ENCODE measurements around the gene ARHGEF3.
"Not testable (repeated sequence)": the region's sequence is repeated elsewhere in the genome, so short reads cannot be mapped to it uniquely, and the experiment has no call there.

ARHGEF3 gene

DNA sequence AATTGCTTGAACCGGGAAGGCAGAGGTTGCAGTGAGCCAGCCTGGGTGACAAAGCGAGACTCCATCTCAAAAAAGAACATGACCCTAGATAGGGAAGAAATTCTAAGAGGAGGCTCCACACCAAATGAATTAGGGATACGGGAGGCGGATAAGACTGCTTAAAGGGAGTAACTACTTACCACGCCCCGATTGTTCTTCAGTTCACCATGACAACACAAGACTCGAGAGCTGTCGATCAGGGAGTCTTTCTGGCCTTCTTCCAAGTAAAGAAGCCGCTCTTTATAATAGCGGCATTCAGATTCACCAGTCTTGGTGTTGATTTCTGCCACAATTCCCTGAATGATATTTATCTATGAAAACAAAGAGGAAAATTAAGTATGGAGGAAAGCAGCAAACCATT lies 64.7 kb downstream of the ARHGEF3 start:
- DNase-seq (ENCODE audit: low spot score), result no peak

DNA sequence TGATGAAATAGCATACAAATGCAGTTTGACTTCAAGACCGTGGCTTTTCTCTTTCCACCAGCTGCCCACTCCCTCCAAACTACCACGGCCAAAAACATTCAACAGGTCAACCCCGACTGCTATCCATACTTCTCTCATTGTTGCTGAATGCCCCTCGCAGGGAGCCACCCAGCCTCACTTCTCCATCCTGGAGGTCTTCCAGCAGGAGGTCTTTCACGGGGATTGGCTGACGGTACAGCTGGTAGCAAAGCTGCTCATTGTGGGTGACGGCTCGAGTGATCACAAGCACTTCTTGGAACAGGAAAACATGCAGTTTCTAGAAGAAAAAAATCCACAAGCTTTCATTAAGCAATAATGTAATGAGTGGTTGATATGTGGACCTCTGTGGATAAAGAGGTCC lies 69.6 kb downstream of the ARHGEF3 start:
- no peak for DNase-seq (ENCODE audit: low spot score)

DNA sequence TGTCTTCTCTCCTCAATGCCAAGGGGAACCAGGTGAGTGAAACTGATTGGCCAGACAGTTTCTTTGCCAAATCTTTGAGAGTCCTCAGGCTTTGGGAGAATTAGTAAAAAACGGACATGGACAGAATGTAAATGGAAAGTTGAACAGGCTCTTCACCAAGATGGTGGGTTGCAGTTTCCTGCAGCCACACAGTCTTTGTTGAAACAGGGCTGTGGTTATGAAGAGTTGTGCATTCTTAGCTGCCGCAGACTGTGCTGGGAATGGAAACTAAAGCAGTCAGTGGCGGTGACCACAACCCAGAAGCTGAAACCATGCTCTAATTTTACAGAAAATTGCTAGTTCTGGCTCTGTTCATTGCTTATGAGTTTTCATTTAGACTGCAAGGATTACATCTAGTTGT lies 76.6 kb downstream of the ARHGEF3 start:
- DNase-seq (ENCODE audit: low spot score), result no peak

DNA sequence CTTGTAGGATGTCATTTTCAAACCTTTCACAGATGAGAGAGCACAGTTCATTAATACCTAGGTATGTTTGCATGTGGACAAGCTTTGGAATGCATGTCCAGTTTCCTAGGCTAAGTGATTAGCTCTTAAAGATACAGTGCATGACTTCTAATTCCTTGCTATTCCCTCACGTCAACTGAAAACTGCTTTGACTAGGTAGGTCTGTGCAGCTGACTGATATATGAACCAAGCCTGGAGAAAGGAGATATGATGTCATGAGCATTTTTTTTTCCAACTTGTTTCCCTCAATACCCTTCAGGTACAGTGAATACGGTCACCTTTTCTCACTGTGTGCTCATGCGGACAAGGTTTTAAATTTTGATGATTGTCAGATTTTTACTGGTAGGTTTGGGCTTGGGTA lies 77.1 kb downstream of the ARHGEF3 start:
- DNase-seq (ENCODE audit: low spot score), result no peak

DNA sequence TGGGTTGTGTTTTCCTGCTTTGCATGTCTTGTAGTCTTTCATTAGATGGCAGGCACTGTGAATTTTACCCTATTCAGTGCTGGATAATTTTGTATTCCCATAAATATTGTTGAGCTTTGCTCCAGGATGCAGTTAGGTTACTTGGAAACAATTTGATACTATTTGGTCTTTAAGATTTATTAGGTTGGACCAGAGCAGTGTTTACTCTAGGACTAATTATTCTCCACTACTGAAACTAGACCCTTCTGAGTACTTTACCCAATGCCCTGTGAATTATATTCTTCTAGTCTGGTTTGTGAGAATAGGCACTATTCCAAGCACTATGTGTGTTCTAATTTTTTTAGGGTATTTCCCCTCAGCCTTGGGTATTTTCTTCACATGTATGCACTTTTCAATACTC lies 80.9 kb downstream of the ARHGEF3 start:
- DNase-seq (ENCODE audit: low spot score), result no peak

DNA sequence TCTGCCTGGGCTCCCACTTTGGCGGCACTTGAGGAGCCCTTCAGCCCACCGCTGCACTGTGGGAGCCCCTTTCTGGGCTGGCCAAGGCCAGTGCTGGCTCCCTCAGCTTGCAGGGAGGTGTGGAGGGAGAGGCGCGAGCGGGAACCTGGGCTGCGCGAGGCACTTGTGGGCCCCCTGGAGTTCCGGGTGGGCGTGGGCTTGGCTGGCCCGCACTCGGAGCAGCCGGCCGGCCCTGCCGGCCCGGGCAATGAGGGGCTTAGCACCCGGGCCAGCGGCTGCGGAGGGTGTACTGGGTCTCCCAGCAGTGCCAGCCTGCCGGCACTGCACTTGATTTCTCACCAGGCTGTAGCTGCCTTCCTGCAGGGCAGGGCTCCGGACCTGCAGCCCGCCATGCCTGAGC lies 82.9 kb downstream of the ARHGEF3 start:
- DNase-seq (ENCODE audit: low spot score), result not testable (repeated sequence)

DNA sequence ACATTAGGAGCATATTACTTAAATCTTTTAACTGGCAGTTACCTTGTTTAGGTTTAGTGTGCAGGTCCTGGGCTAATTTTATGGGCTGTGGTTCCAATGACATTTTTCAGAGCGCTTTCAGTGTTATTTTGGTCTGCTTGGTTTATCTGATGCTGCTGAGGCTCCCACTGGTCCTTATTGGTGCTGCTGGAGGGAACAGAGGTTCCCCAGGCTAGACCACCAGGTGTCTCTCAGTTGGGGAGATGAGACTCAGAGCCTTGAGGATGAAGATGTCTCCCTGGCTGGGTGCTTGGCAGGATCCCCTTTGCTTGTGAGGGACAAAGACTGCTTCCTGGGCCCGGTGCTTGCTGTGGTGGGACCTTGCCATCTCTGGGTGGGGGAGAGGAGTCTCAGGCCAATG lies 90.4 kb downstream of the ARHGEF3 start:
- no peak for DNase-seq (ENCODE audit: low spot score)

DNA sequence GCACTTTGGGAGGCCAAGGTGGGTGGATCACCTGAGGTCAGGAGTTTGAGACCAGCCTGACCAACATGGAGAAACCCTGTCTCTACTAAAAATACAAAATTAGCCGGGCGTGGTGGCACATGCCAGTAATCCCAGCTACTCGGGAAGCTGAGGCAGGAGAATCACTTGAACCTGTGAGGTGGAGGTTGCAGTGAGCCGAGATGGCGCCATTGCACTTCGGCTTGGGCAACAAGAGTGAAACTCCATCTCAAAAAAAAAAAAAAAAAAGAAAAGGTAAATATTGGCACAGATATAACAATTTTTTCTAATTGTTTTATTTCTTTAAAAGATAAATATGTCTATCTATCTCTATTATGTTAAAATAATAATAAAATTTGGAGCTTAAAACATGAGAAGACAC lies 94.3 kb downstream of the ARHGEF3 start:
- DNase-seq (ENCODE audit: low spot score), result not testable (repeated sequence)

- no peak for DNase-seq (ENCODE audit: low spot score)
Observed at GRCh38 chr3:56706629-56707028, 95.1 kb downstream of the ARHGEF3 start.

- no peak for DNase-seq (ENCODE audit: low spot score)
Observed at GRCh38 chr3:56704706-56705105, 97.0 kb downstream of the ARHGEF3 start.

- DNase-seq (ENCODE audit: low spot score), result no peak
Observed at GRCh38 chr3:56702490-56703315, 99.0 kb downstream of the ARHGEF3 start.

GRCh38 chr3:56700151-56700550 lies 101.6 kb downstream of the ARHGEF3 start:
- DNase-seq (ENCODE audit: low spot score), result no peak

- DNase-seq (ENCODE audit: low spot score), result no peak
Observed at GRCh38 chr3:56694867-56695683, 106.7 kb downstream of the ARHGEF3 start.

DNA sequence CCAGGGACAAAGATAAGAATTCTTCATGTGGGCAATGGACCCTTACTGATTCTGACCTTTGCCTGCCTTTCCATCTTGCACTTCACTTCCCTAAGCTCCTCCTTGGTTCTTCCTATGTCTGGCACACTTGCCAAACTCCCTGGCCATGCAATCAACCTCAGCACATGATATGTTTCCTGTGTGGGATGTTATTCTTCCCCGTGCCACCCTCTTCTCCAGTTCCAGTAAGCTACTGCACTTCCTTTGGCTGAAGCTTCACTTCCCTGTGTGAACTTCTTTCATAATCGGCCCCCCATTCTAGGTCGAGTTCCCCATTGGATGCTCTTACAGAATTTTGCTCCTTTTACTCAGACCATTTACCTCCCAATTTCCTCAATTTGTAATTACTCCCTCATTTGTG lies 108.0 kb downstream of the ARHGEF3 start:
- no peak for DNase-seq (ENCODE audit: low spot score)

- not testable (repeated sequence) for DNase-seq (ENCODE audit: low spot score)
Observed at GRCh38 chr3:56692520-56693433, 109.0 kb downstream of the ARHGEF3 start.

DNA sequence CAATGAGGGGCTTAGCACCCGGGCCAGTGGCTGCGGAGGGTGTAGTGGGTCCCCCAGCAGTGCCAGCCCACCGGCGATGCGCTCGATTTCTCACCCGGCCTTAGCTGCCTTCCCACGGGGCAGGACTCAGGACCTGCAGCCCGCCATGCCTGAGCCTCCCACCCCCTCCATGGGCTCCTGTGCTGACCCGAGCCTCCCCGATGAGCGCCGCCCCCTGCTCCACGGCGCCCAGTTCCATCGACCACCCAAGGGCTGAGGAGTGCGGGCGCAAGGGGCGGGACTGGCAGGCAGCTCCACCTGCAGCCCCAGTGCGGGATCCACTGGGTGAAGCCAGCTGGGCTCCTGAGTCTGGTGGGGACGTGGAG lies 109.8 kb downstream of the ARHGEF3 start:
- not testable (repeated sequence) for DNase-seq (ENCODE audit: low spot score)

GRCh38 chr3:56691165-56692000 lies 110.4 kb downstream of the ARHGEF3 start:
- no peak for DNase-seq (ENCODE audit: low spot score)

- DNase-seq (ENCODE audit: low spot score), result no peak
Observed at GRCh38 chr3:56689303-56689702, 112.4 kb downstream of the ARHGEF3 start.

GRCh38 chr3:56688191-56688590 lies 113.6 kb downstream of the ARHGEF3 start:
- DNase-seq (ENCODE audit: low spot score), result no peak

DNA sequence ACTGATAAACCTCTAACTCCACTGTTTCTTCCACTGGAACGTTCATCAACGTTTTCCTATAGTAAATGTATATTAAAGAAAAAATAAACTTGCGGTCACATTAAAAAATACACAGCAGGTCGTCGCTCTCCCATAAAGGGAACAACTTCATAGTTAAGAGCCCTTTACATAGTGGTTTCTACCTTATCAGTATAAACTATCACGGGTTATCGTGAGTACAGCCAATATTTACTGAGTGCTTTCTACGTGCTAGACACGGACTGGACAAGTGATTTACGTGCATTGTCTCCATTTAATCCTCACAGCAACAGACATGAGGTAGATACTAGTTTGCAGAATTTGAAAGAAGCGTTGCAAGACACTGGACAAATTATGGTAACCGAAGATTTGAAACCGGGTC lies 117.7 kb downstream of the ARHGEF3 start:
- DNase-seq (ENCODE audit: low spot score), result no peak

- DNase-seq (ENCODE audit: low spot score), result peak; percentile 84
Observed at GRCh38 chr3:56683122-56683817, 118.5 kb downstream of the ARHGEF3 start, which contains the start of gene TASOR. Gene TASOR, minus strand, starts transcription at chr3:56683265. Its CDS starts 259 bp downstream, at chr3:56683006.
